ENCODE results near the gene IQSEC2.

DNA sequence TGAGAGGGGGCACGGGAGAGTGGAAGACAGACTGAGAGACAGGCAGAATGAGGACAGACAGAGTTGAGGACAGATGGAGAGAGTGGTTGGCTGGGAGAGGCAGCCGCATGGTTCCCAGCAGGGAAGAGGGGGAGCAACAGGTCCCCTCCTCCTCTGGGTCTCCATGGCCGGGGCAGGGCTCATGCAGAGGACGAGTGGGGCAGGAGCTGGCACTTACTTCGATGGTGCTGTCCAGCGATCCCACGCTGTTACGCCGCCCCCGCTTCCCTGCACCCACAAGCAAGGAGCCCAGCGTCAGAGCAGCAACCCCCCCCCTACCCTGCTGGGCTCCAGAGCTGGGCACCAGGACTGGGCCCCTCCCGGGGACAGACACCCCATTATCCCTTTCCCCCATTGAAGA is 45.8 kb downstream of the IQSEC2 start:
- TF ChIP-seq, protein P1, sequence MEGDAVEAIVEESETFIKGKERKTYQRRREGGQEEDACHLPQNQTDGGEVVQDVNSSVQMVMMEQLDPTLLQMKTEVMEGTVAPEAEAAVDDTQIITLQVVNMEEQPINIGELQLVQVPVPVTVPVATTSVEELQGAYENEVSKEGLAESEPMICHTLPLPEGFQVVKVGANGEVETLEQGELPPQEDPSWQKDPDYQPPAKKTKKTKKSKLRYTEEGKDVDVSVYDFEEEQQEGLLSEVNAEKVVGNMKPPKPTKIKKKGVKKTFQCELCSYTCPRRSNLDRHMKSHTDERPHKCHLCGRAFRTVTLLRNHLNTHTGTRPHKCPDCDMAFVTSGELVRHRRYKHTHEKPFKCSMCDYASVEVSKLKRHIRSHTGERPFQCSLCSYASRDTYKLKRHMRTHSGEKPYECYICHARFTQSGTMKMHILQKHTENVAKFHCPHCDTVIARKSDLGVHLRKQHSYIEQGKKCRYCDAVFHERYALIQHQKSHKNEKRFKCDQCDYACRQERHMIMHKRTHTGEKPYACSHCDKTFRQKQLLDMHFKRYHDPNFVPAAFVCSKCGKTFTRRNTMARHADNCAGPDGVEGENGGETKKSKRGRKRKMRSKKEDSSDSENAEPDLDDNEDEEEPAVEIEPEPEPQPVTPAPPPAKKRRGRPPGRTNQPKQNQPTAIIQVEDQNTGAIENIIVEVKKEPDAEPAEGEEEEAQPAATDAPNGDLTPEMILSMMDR (IDR thresholded peaks at IDR 0.05): no peak
- TF ChIP-seq EZH2 (IDR thresholded peaks at IDR 0.05; ENCODE audit: borderline replicate concordance, insufficient read depth, low read depth, low read length, poor library complexity, severe bottlenecking): no peak
